ENCODE measurements around the gene RRP9.

DNA sequence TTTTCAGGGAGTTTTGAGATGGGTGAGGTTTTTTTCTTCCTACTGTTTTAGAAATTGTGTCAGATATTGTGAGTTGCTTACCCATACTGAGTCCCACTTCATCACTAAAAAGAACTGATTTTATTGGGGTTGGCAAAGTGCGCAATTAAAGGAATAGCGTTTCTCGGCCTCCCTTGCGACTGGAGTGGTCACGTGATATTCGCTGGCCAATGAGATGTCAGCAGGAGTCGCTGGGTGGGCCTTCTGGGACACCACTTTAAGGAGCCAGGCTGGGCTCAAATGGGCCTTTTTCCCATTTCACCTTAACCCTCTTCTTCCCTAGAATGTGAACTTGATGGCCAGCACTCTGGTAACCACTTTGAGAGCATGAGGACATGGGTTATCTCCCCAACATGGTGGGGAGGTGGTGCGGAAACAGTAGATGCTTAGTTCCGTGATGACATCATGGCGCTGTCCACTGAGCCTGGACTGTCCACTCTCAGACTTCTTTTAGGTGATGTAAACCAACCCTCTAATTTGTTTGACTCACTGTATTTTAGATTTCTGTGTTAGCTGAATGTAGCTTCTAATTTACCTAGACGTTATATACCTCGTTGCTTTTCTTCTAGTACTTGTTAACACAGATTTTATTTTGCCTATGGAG is 53.1 kb downstream of the RRP9 start:
- no peak for TF ChIP-seq RAD21 (IDR thresholded peaks at IDR 0.05; ENCODE audit: low read depth)
- no peak for TF ChIP-seq ZBTB7A (IDR thresholded peaks at IDR 0.05; ENCODE audit: low read depth)
- no peak for TF ChIP-seq EP300 (IDR thresholded peaks at IDR 0.05; ENCODE audit: borderline replicate concordance)
- TF ChIP-seq YY1 (IDR thresholded peaks at IDR 0.05; ENCODE audit: low read depth), result no peak
- no peak for TF ChIP-seq MAX (IDR thresholded peaks at IDR 0.05)
- TF ChIP-seq TCF12 (IDR thresholded peaks at IDR 0.05; ENCODE audit: low read depth), result no peak
